ENCODE results near the gene IL4R. TPM values are rescaled to one million over a fixed set of nuclear protein-coding genes. Genes with fewer than 3 reads are reported as not detected.

IL4R gene
- total RNA-seq, 1 donor from 2014 or later, result 6.8 TPM

GRCh38 chr16:27351989-27352388 lies 38.2 kb downstream of the IL4R start:
- no peak for DNase-seq (ENCODE audit: low spot score in 2 of 2, unreplicated experiment in 2 of 2)
- H3K36me3 Mint-ChIP-seq, result peaks cover 2% of the 10 kb centered on the region
- H3K9me3 Mint-ChIP-seq, result peaks cover 4% of the 10 kb centered on the region
- no peaks in the 10 kb centered on the region for H3K4me1 Mint-ChIP-seq
- H3K27me3 Mint-ChIP-seq (ENCODE audit: low read depth), result no peaks in the 10 kb centered on the region
- H3K4me3 Mint-ChIP-seq, result no peak overlapping the region
- H3K27ac Mint-ChIP-seq, result no peak overlapping the region
- no peak for TF ChIP-seq CTCF (IDR thresholded peaks at IDR 0.05; ENCODE audit: unreplicated experiment)

GRCh38 chr16:27353853-27354252 lies 40.1 kb downstream of the IL4R start:
- DNase-seq (ENCODE audit: low spot score in 2 of 2, unreplicated experiment in 2 of 2), result no peak
- Mint-ChIP-seq H3K9me3 (peaks cover 4% of the 10 kb centered on the region), H3K4me1 (no peaks in the 10 kb centered on the region), H3K4me3 (no peak overlapping the region), H3K27ac (no peak overlapping the region), H3K36me3 (peaks cover 1% of the 10 kb centered on the region), H3K27me3 (ENCODE audit: low read depth) (no peaks in the 10 kb centered on the region)
- no peak for TF ChIP-seq CTCF (IDR thresholded peaks at IDR 0.05; ENCODE audit: unreplicated experiment)

- H3K9me3 Mint-ChIP-seq, result peaks cover 7% of the 10 kb centered on the region
- H3K4me1 Mint-ChIP-seq, result no peaks in the 10 kb centered on the region
- peaks cover 7% of the 10 kb centered on the region for H3K36me3 Mint-ChIP-seq
- H3K4me3 Mint-ChIP-seq, result no peak overlapping the region
- no peak for TF ChIP-seq CTCF (IDR thresholded peaks at IDR 0.05; ENCODE audit: unreplicated experiment)
- DNase-seq (ENCODE audit: low spot score in 2 of 2, unreplicated experiment in 2 of 2), result no peak
- no peaks in the 10 kb centered on the region for H3K27me3 Mint-ChIP-seq (ENCODE audit: low read depth)
- no peak overlapping the region for H3K27ac Mint-ChIP-seq
These were observed 41.8 kb downstream of the IL4R start for GRCh38 chr16:27355610-27356009.

GRCh38 chr16:27356794-27357193 lies 43.0 kb downstream of the IL4R start:
- Mint-ChIP-seq H3K27me3 (ENCODE audit: low read depth) (no peaks in the 10 kb centered on the region), H3K27ac (no peak overlapping the region), H3K9me3 (peaks cover 3% of the 10 kb centered on the region), H3K4me3 (no peak overlapping the region), H3K4me1 (no peaks in the 10 kb centered on the region), H3K36me3 (peaks cover 7% of the 10 kb centered on the region)
- TF ChIP-seq CTCF (IDR thresholded peaks at IDR 0.05; ENCODE audit: unreplicated experiment), result no peak
- no peak for DNase-seq (ENCODE audit: low spot score in 2 of 2, unreplicated experiment in 2 of 2)

GRCh38 chr16:27359051-27359450 lies 45.3 kb downstream of the IL4R start:
- no peak for TF ChIP-seq CTCF (IDR thresholded peaks at IDR 0.05; ENCODE audit: unreplicated experiment)
- no peak for DNase-seq (ENCODE audit: low spot score in 2 of 2, unreplicated experiment in 2 of 2)
- Mint-ChIP-seq H3K27me3 (ENCODE audit: low read depth) (no peaks in the 10 kb centered on the region), H3K36me3 (peaks cover 7% of the 10 kb centered on the region), H3K4me3 (no peak overlapping the region), H3K27ac (no peak overlapping the region), H3K4me1 (no peaks in the 10 kb centered on the region), H3K9me3 (peaks cover 3% of the 10 kb centered on the region)

- DNase-seq (ENCODE audit: low spot score in 2 of 2, unreplicated experiment in 2 of 2), result no peak
- Mint-ChIP-seq H3K27ac (no peak overlapping the region), H3K27me3 (ENCODE audit: low read depth) (no peaks in the 10 kb centered on the region), H3K4me3 (no peak overlapping the region), H3K36me3 (peaks cover 7% of the 10 kb centered on the region), H3K4me1 (no peaks in the 10 kb centered on the region), H3K9me3 (peaks cover 3% of the 10 kb centered on the region)
- TF ChIP-seq CTCF (IDR thresholded peaks at IDR 0.05; ENCODE audit: unreplicated experiment), result no peak
These were observed 45.8 kb downstream of the IL4R start for GRCh38 chr16:27359615-27360014.
